Measurements from ENCODE around the gene FOSB. TPM values are rescaled to one million over a fixed set of nuclear protein-coding genes. Genes with fewer than 3 reads are reported as not detected.

FOSB gene
- total and polyA plus RNA-seq, 9 donors: 2.9 to 295 (median 44.3) TPM

- no peak overlapping the region for H3K27ac ChIP-seq
- no peaks in the 10 kb centered on the region for H3K36me3 ChIP-seq
- no peak overlapping the region for H3K4me3 ChIP-seq
- H3K27me3 ChIP-seq: no peaks in the 10 kb centered on the region
- peak in 1 of 5 donors; percentile 76 for DNase-seq
- intact Hi-C loops (cut with DNase I): no loop called here
- WGBS, 3 donors: 48 to 53% (median 50%) methylated on average over 42 to 44 of the region's 44 CpGs
- no peak for TF ChIP-seq CTCF (IDR thresholded peaks at IDR 0.05)
- TF ChIP-seq EP300 (IDR thresholded peaks at IDR 0.05): no peak
- TF ChIP-seq POLR2A (IDR thresholded peaks at IDR 0.05): no peak
- peaks cover 9% of the 10 kb centered on the region for H3K4me1 ChIP-seq (ENCODE audit: insufficient read depth)
- H3K9me3 ChIP-seq: no peaks in the 10 kb centered on the region
Measured at GRCh38 chr19:45472563-45473366, 5.0 kb downstream of the FOSB start.

- DNase-seq: no peak
- Histone ChIP-seq H3K27me3 (no peaks in the 10 kb centered on the region), H3K36me3 (no peaks in the 10 kb centered on the region), H3K4me1 (ENCODE audit: insufficient read depth) (peaks cover 6% of the 10 kb centered on the region), H3K27ac (no peak overlapping the region), H3K9me3 (no peaks in the 10 kb centered on the region), H3K4me3 (no peak overlapping the region)
- WGBS, 3 donors: 48 to 60% (median 57%) methylated on average over 5 of the region's 5 CpGs
- intact Hi-C loops (cut with DNase I): no loop called here
- TF ChIP-seq EP300 (IDR thresholded peaks at IDR 0.05) (no peak), POLR2A (IDR thresholded peaks at IDR 0.05) (no peak), CTCF (IDR thresholded peaks at IDR 0.05) (no peak)
Measured at GRCh38 chr19:45473367-45473681, 5.5 kb downstream of the FOSB start.

- Histone ChIP-seq H3K27me3 (no peaks in the 10 kb centered on the region), H3K36me3 (no peaks in the 10 kb centered on the region), H3K4me1 (ENCODE audit: insufficient read depth) (peaks cover 6% of the 10 kb centered on the region), H3K9me3 (no peaks in the 10 kb centered on the region), H3K4me3 (no peak overlapping the region), H3K27ac (no peak overlapping the region)
- DNase-seq: peak in 1 of 5 donors; percentile 84
- 77 to 78% (median 78%) methylated on average over 27 of the region's 27 CpGs for WGBS, 3 donors
- intact Hi-C loops (cut with DNase I): no loop called here
- peak; percentile 42 for TF ChIP-seq POLR2A (IDR thresholded peaks at IDR 0.05)
- no peak for TF ChIP-seq CTCF (IDR thresholded peaks at IDR 0.05)
Measured at GRCh38 chr19:45473682-45474605, 6.1 kb downstream of the FOSB start.

- no peaks in the 10 kb centered on the region for H3K36me3 ChIP-seq
- TF ChIP-seq CTCF (IDR thresholded peaks at IDR 0.05) (no peak), POLR2A (IDR thresholded peaks at IDR 0.05) (peak; percentile 1), EP300 (IDR thresholded peaks at IDR 0.05) (no peak)
- WGBS, 3 donors: 70 to 78% (median 76%) methylated on average over 28 of the region's 28 CpGs
- H3K27ac ChIP-seq: no peak overlapping the region
- peak in 1 of 5 donors; percentile 79 for DNase-seq
- H3K4me1 ChIP-seq (ENCODE audit: insufficient read depth): peaks cover 6% of the 10 kb centered on the region
- no peaks in the 10 kb centered on the region for H3K9me3 ChIP-seq
- intact Hi-C loops (cut with DNase I): no loop called here
- H3K4me3 ChIP-seq: no peak overlapping the region
- no peaks in the 10 kb centered on the region for H3K27me3 ChIP-seq
Measured at GRCh38 chr19:45474606-45475521, 7.1 kb downstream of the FOSB start.

Measured in ovary (tissue), 9 donors.